Renal cortex interstitium (tissue), 11 donors: ENCODE results near the gene EXTL1. TPM values are rescaled to one million over a fixed set of nuclear protein-coding genes. Genes with fewer than 3 reads are reported as not detected.
A peak's percentile ranks its signal among the peaks of the same experiment; 100 is the strongest.

ENCODE experiments used
- DNase-seq, 11 donors: peaks; one replicate each; pipeline ENCODE4 v3.0.0-alpha.2; 2013; ENCODE audit warnings: low read depth in 9 of 11, low spot score in 4 of 11; ENCODE audit errors: extremely low read depth in 1 of 11
- polyA plus RNA-seq, 3 donors: library from polyadenylated mRNA; unstranded; fragments of 120-200 nt; gene quantifications; one replicate each; pipeline ENCODE4 v1.2.1, GENCODE V29; 2013; ENCODE audit not compliant: insufficient read length in 3 of 3

The EXTL1 gene
- polyA plus RNA-seq, 3 donors = 1.5 to 1.7 (median 1.6) TPM

- no peak for DNase-seq
Measured at GRCh38 chr1:25994402-25995150, 27.0 kb upstream of the EXTL1 start.

- DNase-seq = peak in 2 of 11 donors; percentile 19 to 39
Measured at GRCh38 chr1:25996966-25997827, 24.4 kb upstream of the EXTL1 start.

- peak; percentile 98 to 100 (median 99) for DNase-seq
Measured at GRCh38 chr1:25997828-25998761, 23.5 kb upstream of the EXTL1 start, which contains the start of gene PAFAH2. Gene PAFAH2 (minus strand): TSS chr1:25998063. CDS start chr1:25990816, 7,247 bp downstream.

- no peak for DNase-seq
Measured at GRCh38 chr1:25999041-25999800, 22.4 kb upstream of the EXTL1 start.

- DNase-seq = no peak
Measured at GRCh38 chr1:26003262-26003661, 18.3 kb upstream of the EXTL1 start.

DNA sequence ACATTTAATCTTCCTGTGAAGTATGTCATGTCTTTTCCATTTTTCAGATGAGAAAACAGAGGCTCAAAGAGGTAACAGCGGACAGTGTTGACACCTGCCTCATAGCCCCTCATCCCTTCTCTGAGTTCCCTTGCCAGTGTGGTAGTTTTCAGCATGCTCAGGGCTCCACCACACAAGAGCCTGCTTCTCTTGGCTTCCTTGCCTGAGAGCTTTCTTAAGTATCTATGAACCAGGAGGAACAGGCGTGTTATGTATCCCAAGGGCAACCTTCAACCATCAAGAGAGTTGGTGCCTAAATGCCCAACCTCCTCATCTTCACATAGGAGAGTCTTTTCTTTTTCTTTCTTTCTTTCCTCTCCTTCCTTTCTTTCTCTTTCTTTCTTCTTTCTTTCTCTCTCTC is 17.8 kb upstream of the EXTL1 start:
- DNase-seq = no peak

DNA sequence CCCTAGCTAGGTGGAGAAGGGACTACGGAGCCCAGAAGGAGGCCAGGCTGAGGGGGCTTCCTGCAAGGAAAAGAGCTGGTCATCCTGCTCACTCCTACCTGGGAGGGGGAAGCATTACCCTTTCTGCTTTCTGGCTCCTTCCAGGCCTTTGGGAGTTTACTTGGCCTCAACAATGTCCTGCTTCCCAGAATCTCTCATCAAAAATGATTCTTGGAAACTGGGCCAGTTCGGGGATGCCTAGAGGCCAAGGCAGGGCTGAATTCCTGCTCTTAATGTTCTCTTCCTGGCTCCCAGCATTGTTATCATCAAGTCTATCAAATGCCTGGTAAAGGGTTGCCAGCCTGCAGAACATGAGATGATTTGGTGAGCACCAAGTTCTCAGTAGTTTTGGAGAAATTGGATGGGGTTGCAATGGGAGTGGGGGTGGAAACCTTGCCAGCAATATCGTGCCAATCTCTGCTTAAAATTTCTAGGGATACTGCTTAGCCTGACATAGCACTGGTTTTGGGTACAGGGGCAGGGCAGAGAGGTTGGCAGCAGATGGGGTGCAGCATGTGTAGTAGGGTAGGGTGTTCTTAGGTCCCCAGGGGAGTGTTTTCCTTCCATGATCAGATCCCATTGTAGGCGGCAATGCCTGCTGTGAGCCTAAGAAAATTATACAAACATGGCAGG is 16.0 kb upstream of the EXTL1 start:
- DNase-seq = no peak

DNA sequence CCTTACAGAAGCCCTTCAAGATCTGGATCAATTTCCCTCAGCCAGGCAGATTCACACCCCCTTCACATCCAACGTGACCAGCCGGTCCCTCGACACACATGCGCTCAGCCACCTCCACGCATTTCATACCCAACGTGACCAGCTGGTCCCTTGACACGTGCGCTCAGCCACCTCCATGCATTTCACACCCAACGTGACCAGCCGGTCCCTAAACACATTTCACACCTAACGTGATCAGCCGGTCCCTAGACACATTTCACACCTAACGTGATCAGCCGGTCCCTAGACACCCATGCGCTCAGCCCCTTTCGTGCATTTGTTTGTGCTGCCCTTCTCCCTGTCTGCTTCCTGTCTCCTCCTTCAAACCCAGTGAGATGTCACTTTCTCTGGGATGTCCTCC is 14.9 kb upstream of the EXTL1 start:
- no peak for DNase-seq

- peak in 1 of 11 donors; percentile 22 for DNase-seq
Measured at GRCh38 chr1:26009796-26010447, 11.7 kb upstream of the EXTL1 start.

DNA sequence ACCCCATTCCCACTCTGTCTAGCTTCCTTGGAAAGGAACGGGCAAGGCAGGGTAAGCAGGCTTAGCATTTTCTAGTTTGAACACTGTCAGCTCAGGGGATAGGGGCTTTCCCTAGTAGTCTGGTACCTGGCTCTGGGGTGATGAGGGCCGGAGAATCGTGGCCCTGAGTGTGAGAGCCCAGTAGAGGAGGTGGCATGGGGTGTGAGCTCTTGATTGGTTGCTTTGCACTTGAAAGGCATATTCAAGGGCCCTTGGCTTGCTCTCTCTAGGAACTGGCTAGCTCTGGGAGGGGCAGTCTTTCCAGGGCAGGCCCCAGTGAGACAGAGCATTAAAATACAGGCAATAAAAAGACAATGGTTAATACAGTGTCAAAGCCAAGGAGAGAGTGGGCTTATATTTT is 10.8 kb upstream of the EXTL1 start:
- no peak for DNase-seq

DNA sequence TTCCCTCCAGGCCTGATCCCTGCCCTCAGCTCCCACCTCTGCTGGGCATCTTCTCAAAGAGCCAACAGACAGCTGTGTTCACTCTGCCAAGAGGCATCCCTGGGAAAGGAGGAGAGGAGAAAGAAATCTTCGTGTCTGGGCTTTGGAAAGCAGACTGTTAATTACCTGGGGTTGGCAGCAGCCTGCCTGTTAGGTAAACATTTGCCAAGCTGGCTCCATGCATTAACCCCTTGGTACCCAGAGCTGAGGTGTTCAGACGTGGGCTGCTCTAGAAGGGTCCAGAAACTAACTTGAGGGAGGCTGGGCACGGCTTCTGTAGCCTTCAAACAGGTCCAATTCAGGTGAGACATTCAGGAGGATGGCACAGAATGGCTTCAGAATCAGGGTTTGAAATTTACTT is 8.7 kb upstream of the EXTL1 start:
- no peak for DNase-seq

DNA sequence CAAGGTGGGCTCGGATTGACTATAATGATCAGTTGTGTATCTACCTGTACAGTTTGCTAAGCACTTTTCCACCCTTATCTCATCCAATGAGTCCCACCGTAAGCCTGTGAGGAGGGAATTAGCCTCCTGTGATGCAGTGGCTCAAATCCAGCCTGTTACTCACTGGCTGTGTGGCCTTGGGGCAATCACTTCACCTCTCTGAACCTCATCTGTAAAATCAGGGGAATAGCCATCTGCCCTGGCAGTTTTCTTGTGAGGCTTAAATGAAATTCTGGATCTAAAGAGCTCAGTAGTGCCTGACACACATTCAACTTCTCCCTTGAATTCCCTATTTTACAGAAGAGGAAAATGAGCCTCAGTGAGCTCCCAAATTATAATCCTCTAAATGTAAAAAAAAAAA is 7.4 kb upstream of the EXTL1 start:
- no peak for DNase-seq

DNA sequence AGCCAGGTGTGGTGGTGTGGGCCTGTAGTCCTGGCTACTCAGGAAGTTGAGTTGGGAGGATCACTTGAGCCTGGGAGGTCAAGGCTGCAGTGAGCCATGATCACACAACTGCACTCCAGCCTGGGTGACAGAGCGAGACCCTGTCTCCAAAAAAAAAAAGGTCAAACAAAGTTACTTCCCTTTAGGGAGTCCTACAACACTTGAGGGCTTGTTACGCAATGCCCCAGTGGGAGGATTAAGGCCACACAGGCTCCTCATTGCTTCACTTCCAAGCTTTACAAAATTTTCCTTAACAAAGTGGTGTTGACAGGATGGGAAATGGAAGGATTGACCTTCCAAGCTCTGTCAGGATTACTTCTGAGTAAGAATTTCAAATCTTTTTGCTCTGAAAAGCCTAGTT is 6.2 kb upstream of the EXTL1 start:
- no peak for DNase-seq

GRCh38 chr1:26016258-26016952 is 5.2 kb upstream of the EXTL1 start:
- no peak for DNase-seq

GRCh38 chr1:26016953-26017545 is 4.5 kb upstream of the EXTL1 start:
- no peak for DNase-seq

GRCh38 chr1:26017606-26018005 is 4.0 kb upstream of the EXTL1 start:
- no peak for DNase-seq
